HG03354 (cell line): ENCODE results near the gene PRAMEF33.
"Not testable (repeated sequence)": the region's sequence is repeated elsewhere in the genome, so short reads cannot be mapped to it uniquely, and the experiment has no call there.

Experiments used
- ATAC-seq: cut with Tn5 transposase; IDR thresholded peaks from one replicate; pipeline ENCODE4 v1.9.1; 2021; ENCODE audit warnings: mild to moderate bottlenecking; ENCODE audit not compliant: unreplicated experiment, poor library complexity, severe bottlenecking

The PRAMEF33 gene

GRCh38 chr1:13303239-13303638 lies at the start of gene PRAMEF33:
Gene PRAMEF33, plus strand, starts transcription at chr1:13303539. Its CDS starts 2,416 bp downstream, at chr1:13305955.
- ATAC-seq, result not testable (repeated sequence)

GRCh38 chr1:13253898-13254297 lies 49.4 kb upstream of the PRAMEF33 start, which contains the start of gene PRAMEF5:
Gene PRAMEF5, plus strand, starts transcription at chr1:13254198. Its CDS starts 5,071 bp downstream, at chr1:13259269.
- ATAC-seq, result not testable (repeated sequence)

GRCh38 chr1:13265124-13265523 lies 38.2 kb upstream of the PRAMEF33 start:
- not testable (repeated sequence) for ATAC-seq

- not testable (repeated sequence) for ATAC-seq
Measured at GRCh38 chr1:13277016-13277415, 26.3 kb upstream of the PRAMEF33 start.

GRCh38 chr1:13279617-13280016 lies 23.7 kb upstream of the PRAMEF33 start:
- not testable (repeated sequence) for ATAC-seq

- not testable (repeated sequence) for ATAC-seq
Measured at GRCh38 chr1:13285037-13285436, 18.3 kb upstream of the PRAMEF33 start, which contains the start of gene PRAMEF8. Gene PRAMEF8, minus strand, starts transcription at chr1:13285137. Its CDS starts 1,046 bp downstream, at chr1:13284091.

GRCh38 chr1:13289030-13289429 lies 14.3 kb upstream of the PRAMEF33 start:
- not testable (repeated sequence) for ATAC-seq

- ATAC-seq, result not testable (repeated sequence)
Measured at GRCh38 chr1:13297216-13297931, 6.0 kb upstream of the PRAMEF33 start.

- not testable (repeated sequence) for ATAC-seq
Measured at GRCh38 chr1:13298699-13299098, 4.6 kb upstream of the PRAMEF33 start.

GRCh38 chr1:13302197-13302596 lies 1.1 kb upstream of the PRAMEF33 start:
- not testable (repeated sequence) for ATAC-seq

GRCh38 chr1:13315281-13315680 lies 11.9 kb downstream of the PRAMEF33 start, which contains the start of gene PRAMEF15:
Gene PRAMEF15, plus strand, starts transcription at chr1:13315581. Its CDS starts 2,827 bp downstream, at chr1:13318408.
- ATAC-seq, result not testable (repeated sequence)

- not testable (repeated sequence) for ATAC-seq
Measured at GRCh38 chr1:13342496-13342895, 39.2 kb downstream of the PRAMEF33 start.

GRCh38 chr1:13347034-13347433 lies 43.7 kb downstream of the PRAMEF33 start, which contains the start of gene PRAMEF14:
Gene PRAMEF14, minus strand, starts transcription at chr1:13347134. Its CDS starts 1,820 bp downstream, at chr1:13345314.
- ATAC-seq, result not testable (repeated sequence)

- not testable (repeated sequence) for ATAC-seq
Measured at GRCh38 chr1:13353476-13353875, 50.1 kb downstream of the PRAMEF33 start.

GRCh38 chr1:13354475-13354874 lies 51.1 kb downstream of the PRAMEF33 start:
- ATAC-seq, result not testable (repeated sequence)

GRCh38 chr1:13356774-13357173 lies 53.4 kb downstream of the PRAMEF33 start:
- ATAC-seq, result not testable (repeated sequence)
